Fibroblast of the conjunctiva (primary cell): ENCODE results near the gene CYLC2.

ENCODE experiments used
- DNase-seq: peaks from one replicate; pipeline ENCODE4 v3.0.0-alpha.2; 2010; ENCODE audit warnings: low read depth

Gene CYLC2

DNA sequence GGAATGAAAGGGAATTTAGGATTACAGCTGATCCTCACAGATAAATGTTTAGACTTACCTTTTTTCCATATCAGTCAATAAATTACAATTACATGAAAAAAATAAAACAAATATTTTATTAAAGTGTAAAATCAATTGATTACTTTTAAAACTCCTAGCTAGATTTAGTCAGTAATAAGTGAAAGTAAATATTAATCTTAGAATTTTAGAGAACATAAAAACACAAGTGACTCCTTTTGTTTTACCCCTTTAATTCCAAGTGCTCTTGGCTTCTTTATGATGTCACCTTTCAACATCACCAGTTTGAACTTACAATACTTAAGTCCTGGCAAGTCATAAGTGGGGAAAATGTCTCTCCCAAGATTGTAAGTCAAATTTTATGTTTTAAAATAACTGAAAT is at the start of gene CYLC2:
Gene CYLC2, plus strand, starts transcription at position 301 of the 400 bp plus-strand sequence. Its CDS starts 48 bp downstream, at position 349.
- no peak for DNase-seq

DNA sequence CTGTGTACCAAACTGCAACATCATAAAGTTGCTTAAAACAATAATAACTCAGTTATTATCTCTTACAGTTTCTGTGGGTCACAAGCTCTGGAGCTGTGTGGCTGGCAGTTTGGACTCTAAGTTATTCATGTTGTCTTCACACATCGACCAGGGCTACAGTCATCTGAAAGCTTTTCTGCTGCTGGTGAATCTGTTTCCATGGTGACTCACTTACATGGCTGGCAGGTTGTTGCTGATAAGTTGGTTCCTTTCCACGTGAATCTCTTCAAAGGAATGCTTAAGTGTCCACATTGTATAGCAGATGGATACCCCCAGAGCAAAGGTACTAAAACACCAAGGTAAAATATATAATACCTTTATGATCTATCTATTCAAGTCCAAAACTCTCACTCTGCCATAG is 44.8 kb upstream of the CYLC2 start:
- DNase-seq = no peak

DNA sequence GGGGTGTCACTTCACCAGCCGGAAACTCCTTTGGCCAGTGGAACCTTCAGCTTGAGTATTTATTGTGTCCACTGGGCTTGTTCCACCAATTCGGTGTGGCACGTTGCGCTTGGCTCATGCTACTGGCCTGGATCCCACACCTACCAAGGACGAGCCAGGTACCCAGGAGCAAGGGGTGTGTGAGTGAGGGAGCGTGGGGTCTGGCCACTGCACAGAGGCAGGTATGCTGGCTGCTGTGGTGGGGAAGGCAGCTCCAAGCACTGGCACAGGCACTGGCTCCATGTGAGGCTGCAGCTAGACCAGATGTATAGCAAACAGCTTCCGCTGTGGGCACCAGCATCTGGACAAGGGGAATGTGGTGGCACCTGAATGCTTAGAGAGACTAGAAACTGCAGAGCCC is 28.1 kb upstream of the CYLC2 start:
- DNase-seq = no peak

- no peak for DNase-seq
These were observed 27.2 kb upstream of the CYLC2 start for GRCh38 chr9:102967979-102968378.

GRCh38 chr9:102972780-102973179 is 22.4 kb upstream of the CYLC2 start:
- no peak for DNase-seq

DNA sequence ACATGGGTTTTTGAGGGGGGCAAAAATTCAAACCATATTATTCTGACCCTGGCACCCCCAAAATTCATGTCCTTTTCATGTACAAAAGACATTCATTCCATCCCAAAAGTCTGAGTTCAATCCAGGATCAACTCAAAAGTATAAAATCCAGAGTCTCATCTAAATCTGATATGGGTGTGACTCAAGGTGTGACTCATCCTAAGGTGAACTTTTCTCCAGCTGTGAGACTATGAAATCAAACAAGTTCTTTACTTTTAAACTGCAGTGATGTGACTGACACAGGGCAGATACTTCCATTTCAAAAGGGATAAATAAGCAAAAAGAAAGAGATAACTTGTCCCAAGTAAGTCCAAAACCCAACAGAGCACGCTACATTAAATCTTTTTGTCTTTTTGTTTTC is 20.6 kb upstream of the CYLC2 start:
- no peak for DNase-seq

- DNase-seq = no peak
These were observed 19.9 kb upstream of the CYLC2 start for GRCh38 chr9:102975251-102975650.

DNA sequence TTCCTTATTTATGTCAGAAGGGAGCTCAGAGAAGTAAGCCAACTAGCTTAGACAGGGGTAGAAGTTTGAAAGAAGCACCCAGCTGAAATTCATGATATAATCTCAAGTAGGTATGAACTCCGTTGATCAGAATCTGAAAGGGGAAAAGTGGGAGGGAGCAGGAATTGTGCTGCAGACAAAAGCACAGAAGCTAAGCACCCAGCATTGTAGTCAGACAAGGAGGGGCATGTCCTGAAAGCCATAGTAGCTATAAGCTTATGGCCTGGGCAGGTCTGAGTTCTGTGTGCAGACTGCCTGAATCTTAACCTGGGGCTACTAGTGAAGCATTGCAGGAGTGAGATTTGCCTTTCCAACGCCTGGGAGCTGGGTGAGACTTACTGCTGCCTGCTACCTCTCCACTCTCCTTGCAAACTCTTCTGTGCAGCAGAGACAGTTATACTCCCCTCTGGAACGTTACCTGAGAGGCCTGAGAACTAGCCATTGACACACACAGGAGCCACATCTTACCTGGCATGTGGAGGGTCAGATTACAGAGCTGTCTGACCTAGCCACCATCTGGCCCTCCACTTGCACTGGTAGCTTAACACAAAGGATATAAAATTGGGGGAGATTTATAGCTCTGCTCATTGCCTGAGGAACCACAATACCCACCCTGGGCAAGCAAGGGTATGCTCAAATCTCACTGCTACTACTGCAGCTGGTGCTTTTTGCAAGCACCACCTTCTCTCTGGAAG is 9.8 kb upstream of the CYLC2 start:
- no peak for DNase-seq

- no peak for DNase-seq
These were observed 8.7 kb upstream of the CYLC2 start for GRCh38 chr9:102986425-102986824.

DNA sequence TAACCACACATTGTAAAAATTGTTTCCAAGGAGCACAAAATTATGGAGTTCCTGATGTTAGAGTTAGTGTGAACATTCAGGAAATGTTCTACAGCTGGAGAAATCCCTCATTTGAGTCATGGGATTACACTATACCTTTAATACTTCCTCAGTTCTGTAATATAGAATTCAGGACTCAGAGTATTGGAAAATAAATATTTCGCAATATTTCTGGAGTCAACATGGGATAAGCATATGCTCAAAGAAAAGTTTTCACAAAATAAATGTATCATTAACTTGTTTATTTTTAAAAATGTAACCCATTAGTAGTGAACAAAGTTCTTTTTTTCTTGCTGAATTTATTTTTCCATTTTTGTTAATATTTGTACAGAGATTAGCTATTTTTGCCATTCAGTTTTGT is 8.6 kb downstream of the CYLC2 start:
- no peak for DNase-seq

DNA sequence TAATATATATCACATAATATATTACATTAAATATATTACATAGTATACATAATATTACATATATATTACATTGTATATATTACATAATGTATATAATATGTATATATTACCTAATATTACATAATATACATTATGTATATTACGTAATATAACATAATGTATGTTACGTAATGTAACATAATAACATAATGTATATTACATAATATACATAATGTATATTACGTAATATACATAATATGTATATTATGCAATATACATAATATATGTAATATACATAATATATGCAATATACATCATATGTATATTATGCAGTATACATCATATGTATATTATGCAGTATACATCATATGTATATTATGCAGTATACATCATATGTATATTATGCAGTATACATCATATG is 19.1 kb downstream of the CYLC2 start:
- DNase-seq = no peak

GRCh38 chr9:103025796-103026195 is 30.7 kb downstream of the CYLC2 start:
- DNase-seq = no peak

GRCh38 chr9:103037508-103038477 is 42.7 kb downstream of the CYLC2 start:
- DNase-seq = no peak

DNA sequence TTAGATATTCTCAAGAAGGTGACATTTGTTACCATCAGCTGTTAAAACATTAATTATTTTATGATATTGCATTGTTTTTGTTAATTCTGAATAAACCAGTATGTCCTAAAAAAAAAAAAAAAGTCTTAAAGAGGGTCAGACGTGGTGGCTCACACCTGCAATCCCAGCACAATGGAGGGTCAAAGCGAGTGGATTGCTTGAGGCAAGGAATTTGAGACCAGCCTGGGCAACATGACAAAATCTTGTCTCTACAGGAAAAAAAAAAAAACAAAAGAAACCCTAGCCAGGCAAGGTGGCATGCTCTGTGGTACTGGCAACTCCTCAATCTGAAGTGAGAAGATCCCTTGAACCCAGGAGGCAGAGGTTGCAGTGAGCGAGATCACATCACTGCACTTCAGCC is 46.8 kb downstream of the CYLC2 start:
- DNase-seq = no peak
